HG03196 (cell line): ENCODE measurements around the gene ABCA3.

ENCODE experiments used
- ATAC-seq: cut with Tn5 transposase; IDR thresholded peaks from one replicate; pipeline ENCODE4 v1.9.1; 2021; ENCODE audit not compliant: unreplicated experiment

ABCA3 gene

DNA sequence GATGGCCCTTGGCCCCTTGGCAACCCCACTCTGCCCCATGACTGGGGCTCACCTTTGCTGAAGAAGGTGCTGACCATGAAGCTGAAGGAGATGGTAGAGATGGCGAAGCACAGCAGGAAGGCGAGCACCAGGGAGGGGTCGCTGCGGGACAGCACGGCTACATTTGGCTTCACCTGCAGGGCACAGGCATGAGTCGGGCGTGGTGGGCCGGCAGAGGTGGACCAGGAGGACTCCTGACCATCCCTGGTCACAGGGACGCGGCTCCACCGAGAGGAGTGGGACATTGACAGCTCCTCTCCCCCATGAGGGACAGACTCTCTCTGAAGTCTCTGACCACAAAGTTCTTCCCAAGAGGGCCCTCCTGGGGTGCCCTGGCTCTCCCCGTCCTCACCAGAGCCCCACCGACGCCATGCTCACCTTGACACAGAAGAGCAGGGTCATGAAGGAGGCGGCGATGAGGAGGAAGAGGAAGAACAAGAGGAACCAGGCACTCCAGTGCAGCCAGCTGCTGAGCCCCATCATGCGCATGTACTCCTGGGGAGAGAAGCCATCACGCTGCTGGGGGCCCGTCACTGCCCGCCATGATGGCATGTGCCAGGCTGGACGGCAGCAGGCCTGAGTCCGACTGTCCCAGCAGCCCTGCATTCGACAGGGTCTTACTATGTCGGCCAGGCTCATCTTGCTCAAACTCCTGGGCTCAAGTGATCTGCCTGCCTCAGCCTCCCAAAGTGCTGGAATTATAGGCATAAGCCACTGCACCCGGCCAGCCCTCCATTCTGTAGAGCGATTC lies 23.1 kb downstream of the ABCA3 start:
- ATAC-seq = no peak

DNA sequence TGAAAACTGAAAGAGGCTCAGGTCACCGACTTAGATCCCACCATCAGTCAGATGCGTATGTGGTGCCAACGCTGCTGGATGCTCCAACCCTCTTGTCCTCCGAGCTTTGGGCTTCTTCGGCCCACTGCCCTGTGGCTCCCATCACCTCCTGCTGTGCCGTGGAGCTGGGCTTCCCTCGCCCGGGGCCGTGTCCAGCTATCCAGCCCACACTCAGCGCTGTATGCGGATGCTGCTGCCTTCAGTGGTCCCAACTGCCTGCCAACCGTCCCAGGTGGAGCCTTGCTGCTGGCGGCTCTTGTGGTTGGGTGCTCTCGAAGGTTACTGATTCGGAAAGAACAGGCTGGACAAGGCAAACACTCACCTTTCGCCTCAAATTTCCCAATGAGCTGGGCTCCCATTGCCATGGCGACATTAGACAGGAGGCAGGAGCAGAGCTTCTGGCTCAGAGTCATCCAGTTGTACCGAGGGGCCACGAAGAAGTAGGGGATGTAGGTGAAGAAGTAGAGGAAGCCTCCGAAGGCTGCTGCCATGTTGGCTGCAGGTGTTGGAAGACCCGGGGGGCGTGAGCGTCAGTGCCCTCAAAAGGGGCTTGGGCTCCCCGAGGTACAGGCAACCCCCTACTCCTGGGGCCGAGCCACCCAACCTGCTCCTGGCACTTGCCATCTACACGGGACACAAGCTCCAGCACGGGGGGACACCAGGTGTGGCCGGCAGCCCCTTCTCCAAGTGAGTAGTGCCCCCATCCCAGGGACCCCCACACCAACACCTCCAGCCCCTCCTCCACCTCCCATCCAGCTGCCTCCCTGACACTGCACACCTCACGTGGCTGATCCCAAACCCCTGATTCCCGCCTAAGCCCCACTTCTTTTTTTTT lies 32.2 kb downstream of the ABCA3 start:
- no peak for ATAC-seq

DNA sequence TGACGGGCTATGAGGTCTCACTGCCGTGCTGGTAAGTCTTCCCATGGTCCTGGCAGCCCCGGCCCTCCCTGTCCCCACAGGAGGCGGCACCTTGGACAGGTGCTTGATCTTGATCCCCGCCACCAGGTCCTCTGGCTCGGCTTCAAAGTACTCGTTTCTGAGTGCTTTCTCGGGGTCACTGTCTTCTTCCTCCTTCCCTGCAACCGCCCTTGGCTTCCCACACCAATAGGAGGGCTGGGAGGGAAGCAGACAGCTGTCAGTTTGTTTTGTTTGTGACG lies 40.7 kb downstream of the ABCA3 start:
- ATAC-seq = no peak

DNA sequence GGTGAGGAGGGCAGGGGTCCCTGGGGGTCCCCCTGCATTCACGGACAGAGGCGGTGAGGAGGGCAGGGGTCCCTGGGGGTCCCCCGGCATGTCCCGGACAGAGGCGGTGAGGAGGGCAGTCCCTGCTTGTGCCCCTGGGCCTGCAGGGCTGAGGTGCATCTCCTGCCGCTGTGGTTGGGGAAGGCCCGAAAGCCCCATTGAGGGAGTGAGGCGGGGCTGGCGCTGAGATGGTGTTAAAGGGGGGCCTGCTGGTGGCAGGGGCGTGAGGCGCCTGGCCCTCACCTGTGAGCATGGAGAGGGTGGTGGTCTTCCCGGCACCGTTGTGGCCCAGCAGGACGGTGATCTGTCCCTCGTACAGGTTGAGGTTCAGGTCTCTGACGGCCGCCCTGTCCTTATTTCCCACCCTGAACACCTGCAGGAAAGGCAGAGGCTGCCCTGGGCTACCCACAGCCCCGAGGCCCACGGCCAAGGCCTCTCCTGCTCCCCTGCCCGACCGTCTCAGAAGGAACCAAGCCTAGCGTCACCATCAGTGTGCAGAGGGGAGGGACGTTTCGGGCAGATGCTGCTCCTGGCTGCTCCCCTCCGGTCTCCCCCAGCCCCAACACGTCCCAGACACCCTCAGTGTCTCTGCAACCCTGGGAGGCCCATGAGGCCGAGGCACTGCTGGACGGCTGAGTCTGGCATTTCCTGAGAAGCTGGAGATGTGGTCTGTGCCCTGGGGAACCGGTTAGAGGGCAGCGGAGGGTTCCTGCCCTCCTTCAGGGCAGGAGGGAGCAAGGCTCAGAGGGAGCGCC lies 41.2 kb downstream of the ABCA3 start:
- ATAC-seq = no peak

DNA sequence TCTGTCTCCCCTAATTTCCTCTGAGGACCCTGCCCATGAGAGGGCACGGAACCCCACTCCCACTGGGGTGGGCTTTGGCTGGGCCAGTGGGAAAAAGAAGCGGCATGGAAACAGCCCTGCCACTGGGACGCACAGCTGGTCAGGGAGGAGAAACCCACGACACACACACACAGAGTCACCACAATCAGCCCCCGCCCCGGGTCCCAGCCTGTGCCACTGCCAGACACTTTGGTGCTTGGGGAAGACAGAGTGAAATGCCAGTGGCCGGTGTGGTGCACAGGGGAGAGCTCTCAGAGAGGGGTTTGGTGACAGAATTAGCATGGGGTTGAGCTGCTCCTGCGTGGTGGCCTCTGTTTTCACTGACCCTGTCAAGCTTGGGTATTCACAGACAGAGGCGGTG lies 41.9 kb downstream of the ABCA3 start:
- no peak for ATAC-seq

DNA sequence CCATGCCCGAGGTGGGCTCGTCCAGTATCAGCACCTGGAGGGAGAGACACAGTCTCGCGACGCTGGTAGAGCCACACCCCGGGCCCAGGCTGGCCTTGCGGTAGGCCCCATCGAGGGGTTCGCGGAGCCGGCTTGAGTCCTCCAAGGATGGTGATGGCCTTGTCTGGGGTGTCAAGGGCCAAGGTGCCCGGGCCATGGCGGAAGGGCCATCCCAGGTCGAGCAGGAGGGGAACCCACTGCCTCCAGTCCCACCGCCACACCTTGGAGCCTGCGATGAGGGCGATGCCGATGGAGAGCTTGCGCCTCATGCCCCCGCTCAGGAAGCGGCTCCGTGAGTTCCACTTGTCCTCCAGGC lies 43.0 kb downstream of the ABCA3 start:
- no peak for ATAC-seq

DNA sequence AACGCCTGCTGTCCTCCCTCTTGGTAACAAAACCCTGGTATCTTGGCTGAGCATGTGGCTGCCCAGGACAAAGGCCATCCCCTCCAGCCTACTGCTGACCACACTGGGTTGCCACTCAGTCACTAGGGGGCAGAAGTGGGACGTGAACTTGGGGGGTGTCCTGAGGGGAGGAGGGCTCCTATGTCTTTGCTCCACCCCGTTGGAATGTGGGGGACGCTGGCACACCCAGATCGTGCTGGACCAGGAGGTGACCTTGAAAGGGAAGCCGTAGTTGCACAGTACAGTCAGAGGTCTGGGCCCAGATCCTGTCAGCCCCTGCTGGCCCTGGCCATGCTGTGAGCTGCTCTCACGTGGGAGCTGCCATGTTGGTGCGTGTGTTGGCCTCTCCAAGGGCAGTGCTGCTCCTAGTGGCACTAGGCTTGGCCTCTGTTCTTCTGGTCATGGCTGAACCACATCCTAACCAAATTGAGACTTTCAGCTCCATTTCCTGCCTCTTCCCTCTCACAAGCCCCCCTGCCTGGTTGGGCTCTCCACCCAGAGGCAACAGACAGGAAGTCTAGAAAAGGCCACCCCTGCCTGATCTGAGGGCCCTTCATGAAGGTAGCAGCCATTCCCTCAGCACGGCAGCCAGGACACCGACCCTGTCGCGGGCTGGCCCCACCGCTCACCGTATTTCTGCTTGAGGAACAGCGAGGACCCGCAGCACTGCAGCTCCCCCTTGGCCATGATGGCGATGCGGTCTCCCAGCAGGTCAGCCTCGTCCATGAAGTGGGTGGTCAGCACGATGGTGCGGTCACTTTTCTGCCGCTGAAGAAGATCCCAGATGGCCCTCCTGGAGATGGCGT lies 43.6 kb downstream of the ABCA3 start:
- no peak for ATAC-seq

DNA sequence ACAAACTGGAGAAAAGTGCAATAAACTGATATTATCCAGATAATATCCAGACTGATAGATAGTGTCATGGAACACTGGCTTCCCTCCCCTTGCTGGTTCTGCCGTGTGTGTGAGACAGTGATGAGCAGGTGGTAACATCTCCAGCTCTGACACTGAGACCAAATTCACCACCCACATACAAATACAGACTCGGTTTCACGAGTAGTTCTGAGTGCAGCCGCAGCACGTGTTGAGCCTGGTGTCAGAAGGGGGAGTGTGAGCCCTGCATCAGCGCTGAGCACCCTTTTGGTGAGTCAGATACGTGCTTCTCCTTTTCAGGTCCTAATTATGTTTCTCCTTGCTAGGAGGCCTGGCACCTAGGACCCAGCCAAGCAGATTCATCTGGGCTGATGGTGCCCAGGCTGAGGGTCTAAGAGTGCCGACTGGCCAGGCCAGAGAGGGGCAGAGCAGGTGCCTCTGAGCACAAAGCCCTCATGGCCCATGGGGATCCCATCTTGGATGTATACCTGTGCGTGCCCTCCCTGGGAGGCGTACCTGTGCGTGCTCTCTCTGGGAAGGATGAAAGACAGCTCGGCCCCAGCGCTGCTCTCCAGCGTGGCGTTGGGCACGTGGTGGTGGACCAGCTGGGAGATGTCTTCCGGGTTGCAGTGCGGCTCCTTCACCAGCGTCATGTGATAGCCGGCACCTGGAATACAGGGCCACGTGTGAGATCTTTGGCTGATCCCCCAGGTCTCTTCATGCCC lies 45.3 kb downstream of the ABCA3 start:
- ATAC-seq = no peak

DNA sequence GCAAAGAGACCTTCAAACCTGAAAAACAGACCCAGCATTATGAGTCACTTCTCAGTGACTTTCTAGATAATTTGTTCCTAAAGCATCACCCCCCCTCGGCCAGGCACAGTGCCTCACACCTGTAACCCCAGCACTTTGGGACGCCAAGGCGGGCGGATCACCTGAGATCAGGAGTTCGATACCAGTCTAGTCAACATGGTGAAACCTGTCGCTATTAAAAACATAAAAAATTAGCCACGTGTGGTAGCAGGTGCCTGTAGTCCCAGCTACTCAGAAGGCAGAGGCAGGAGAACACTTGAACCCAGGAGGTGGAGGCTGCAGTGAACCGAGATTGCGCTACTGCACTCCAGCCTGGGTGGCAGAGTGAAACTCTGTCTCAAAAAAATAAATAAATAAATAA lies 48.3 kb downstream of the ABCA3 start:
- no peak for ATAC-seq

DNA sequence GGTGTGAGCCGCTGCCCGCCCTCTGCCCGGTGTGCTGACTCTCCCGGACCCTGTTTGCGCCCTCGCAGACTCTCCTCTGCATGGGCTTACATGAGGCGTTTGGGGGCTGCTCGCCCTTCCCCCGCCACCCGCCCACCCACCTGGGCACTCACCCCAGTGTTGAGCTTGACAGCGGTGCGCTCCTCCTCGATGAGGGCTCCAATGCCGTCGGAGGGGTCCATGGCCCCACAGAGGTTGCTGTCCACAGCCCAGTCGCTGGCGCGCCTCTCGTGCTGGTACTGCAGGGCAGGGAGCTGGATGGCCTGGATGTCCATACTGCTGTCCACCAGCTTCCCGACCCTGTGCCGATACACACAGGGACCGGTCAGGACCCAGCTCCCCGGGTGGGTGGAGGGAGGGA lies 51.2 kb downstream of the ABCA3 start:
- no peak for ATAC-seq

DNA sequence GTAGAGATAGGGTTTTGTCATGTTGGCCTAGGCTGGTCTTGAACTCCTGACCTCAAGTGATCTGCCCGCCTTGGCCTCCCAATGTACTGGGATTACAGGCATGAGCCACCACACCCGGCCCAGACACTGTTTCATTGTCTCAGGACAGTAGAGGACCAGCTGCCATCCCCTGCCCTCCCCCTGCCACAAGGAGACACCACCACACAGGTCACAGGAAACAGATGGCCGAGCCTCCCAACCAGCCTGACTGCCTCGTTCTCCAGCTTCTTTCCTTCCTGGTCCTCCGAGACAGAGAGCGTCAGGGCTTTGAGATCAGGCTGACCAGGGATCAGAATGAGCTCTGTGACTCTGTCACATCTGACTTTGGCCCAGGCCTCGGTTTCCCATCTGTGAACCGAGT lies 51.8 kb downstream of the ABCA3 start:
- no peak for ATAC-seq

DNA sequence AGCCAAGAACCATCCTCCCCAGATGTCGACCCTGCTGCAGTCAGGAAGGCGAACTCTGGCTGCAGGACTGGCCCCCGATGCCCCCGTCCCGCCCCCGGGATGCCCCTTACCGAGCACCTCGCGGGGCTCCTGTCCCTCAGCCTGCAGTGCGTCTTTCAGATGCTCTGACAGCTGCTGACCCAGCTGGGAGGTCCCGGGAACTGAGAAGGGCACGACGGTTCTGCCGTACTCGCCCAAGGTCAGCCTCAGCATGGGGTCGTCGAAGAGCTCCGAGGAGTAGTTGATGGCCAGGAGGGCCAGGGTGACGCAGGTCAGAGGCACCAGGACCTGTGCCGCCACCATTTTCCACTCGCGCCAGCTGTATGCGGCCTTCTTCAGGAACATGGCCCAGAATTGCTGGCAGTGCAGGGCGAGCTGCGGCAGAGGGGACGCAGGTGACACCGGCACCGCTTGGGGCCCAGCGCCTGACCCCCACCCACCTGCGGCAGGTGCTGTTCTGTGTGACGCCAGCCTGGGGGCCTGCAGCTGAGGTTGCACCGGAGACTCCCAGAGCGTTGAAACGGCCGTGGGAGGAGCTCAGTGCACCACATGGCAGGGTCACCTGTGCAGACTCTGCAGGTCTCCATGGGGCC lies 52.5 kb downstream of the ABCA3 start:
- no peak for ATAC-seq

DNA sequence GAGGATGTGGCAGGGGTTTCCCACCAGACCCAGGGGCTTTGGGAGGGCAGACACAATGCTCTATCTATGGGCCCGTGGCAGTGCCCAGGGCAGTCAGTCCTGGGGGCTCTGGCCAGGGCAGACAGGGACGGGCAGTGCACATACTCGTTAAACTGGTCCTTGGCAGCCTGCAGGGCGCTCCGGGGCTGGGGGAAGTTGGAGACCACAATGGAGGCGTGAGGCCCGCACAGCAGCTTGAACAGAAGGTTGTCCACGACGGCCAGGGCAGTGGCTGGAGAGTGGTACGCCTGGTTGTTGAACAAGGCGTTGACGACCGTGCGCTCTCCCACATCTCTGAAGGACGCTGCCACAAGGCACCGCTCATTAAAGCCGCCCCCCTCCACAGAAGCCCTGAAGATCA lies 54.0 kb downstream of the ABCA3 start:
- no peak for ATAC-seq

DNA sequence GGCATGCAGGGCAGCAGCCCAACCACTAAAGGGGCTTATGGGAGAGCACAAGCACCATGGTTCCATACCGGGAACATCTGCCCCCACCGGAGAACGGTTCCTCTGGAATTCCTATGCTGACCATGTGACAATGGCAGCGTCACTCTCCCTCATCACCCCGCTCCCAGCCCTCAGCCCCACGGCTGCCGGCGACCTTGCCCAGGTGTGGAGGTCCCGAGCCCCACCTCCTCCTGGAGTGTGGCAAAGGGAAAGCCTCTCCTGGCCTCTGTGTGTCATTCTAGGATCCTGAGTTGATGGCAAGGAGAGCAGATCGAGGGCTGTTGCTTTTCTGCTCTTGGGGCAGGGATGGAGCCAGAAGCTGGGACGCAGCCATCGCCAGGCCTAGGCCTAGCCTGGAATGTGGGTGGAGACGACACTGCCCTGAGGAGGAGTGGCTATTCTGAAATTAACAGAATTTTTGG lies 54.8 kb downstream of the ABCA3 start:
- ATAC-seq = no peak

DNA sequence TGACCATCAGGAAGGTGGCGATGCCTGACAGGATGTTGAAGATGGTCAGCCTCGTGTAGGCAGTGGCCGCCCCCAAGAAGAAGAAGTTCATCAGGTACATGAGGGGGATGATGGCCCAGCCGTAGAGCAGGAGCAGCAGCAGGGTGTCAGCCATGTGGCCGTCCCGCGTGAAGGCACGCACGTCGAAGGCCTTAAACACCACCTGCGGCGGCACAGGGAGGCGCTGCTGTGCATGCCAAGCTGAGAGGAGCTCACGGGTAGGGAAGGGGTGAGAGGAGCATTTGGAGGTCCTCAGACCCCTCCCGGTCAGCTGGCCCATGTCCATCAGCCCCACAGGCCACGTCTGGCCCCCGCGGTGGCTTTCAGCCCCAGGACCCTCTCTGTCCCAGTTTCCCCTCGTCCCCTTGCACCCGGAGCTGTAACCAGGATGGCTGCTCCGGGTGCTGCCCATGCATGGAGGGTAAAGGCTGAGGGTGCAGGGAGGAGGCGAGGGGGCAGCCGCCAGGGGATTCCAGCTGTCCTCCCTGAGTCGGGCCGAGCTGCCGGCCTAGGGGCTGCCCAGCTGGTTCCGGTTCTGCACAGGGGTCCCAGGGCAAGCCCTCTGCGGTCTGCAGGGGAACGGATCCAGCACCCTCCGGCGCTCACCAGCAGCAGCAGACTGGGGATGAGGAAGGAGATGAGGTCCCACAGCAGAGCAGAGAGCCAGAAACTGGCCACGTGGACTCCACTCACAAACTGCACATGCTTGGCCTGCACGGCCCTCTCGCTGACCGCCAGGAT lies 55.5 kb downstream of the ABCA3 start:
- no peak for ATAC-seq

DNA sequence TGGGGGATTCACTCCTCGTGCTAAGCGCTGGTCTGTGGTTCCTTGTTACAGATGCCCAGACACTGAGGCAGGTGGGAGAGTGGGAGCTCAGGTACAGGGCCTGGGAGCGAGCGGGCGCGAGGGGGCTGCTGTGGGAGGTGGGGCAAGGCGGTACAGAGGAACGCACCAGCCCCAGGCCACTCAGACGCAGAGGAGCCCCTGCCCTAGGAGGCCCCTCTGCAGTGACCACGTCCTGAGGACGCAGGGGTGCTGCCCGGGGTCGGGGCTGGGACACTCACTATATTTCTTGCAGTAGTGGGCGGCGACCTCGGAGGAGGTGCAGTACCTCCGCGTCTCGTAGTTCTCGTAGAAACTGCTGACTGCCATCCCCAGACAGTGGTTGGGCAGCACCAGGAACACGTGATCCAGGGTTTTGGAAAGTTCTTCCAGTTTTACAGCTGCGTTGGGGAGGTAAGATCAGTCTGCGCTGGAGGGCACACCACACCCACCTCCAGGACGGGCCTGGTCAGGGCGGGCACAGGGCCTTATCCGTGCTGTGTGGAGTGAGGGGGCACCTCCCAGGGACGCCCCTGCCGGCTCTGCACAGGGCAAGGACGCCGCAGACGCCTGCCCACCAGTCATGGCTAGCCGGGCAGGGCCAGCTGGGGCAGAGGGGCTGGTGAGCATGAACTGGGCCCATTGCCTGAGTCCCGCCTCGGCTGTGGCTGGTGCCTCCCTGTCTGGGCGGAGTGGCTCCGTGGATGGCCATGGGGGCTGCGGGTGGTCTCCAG lies 56.3 kb downstream of the ABCA3 start:
- no peak for ATAC-seq

DNA sequence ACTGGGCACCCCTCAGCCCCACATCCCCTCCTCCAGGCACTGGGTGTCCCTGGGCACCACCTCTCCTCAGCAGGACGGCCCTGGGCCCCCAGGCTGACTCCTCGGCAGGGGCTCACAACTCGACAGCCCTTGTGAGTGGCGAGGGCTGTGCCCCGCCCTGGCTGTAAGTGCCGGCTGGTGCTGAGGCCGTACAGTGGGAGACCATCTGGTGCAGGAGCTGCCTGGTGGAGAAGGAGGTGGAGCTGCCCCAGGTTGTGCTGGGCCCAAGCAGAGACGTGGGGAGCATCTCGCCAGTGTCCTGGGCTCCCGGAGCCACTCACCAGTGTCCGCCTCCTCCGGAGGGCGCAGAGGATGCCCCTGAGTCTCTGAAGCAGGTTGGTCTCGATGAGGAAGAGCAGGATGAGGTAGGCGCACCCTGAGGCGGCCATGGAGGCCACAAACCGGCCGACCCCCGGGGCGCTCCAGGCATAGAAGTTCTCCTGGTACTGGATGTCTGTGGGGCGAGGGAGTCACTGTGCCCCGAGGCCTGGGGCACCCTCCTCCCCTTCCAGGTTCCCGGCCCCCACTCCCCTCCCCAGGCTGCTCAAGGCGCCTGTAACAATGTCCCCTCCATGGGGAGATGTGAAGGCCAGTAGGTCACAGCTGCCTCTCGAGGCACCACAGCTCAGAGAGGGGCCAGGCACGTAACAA lies 57.5 kb downstream of the ABCA3 start:
- no peak for ATAC-seq

DNA sequence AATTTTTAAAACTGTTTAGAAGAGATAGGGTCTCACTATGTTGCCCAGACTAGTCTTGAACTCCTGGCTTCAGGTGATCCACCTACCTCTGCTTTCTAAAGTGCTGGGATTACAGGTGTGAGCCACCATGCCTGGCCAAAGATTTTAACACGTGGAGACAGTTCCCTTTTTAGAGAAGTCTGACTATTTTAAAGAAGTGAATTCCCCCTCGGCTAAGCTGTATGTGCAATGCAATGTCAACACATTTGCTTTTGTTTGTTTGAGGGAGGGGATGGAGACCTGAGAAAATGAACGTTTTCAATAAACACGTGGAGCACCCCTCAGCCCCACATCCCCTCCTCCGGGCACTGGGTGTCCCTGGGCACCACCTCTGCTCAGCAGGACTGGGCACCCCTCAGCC lies 58.3 kb downstream of the ABCA3 start:
- no peak for ATAC-seq
